ENCODE measurements around the gene PPP1R12C.

The PPP1R12C gene

DNA sequence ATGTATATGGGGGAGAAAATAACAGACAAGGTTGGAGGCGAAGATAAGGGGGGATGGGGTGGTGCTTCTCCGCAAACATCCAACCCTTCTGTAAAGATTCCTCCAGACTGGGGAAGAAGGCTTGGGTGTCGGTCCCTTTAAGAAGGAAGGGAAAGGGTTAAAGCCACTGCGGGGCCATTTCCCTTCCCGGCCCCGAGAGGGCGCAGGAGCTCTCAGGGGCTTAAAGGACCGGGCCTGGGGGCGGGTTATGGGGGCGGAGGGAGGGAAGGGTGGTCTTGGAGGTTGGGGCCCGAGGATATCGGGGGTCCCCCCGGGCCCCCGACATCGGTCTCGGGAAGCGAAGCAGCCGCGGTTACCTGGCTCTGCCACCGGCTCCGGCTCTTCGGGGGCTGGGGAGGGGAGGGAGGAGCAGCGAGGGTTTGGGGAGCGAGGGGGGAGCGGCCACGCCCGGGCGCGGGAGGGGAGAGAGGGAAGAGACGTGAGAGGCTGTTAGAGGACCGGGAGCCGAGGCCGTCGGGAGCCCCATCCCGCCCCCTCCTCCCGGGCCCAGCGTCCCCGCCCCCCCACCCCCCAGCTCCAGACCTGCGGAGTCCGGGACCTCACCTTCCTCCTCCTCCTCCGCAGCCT is 28.8 kb upstream of the PPP1R12C start:
- peak; percentile 14 for DNase-seq

DNA sequence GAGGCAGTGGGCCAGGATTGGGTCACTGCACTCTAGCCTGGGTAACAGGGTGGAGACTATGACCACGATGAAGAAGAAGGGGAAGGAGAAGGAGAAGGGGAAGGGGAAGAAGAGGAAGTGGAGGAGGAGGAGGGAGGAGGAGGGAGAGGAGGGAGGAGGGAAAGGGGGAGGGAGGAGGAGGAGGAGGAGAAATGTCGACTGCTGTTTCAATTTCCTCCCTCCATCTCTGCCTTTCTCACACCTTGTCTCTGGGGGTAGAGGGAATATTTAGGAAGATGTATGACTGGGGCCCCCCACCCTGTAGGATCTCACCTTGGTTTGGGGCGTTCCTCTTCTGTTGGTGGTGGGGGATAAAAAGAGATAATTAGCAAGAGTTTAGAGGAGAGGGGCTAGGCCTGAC is 27.8 kb upstream of the PPP1R12C start:
- DNase-seq: no peak

DNA sequence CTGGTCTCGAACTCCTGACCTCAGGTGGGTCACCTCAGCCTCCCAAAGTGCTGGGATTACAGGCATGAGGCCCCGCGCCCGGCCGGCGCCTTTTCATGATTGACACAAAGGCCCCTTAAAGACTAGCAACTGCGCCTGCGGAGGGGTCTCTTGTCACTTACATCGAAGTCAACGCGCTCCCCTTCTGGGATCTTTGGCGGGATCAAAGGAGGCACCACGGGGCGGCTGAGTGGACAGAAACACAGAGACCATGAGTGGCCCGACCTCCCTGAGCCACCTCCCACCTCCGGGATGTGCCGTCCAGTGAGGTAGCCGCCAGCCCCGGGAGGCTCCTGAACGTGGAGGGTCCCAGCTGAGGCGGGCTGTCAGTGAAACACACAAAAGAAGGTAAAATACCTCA is 24.3 kb upstream of the PPP1R12C start:
- DNase-seq: no peak

DNA sequence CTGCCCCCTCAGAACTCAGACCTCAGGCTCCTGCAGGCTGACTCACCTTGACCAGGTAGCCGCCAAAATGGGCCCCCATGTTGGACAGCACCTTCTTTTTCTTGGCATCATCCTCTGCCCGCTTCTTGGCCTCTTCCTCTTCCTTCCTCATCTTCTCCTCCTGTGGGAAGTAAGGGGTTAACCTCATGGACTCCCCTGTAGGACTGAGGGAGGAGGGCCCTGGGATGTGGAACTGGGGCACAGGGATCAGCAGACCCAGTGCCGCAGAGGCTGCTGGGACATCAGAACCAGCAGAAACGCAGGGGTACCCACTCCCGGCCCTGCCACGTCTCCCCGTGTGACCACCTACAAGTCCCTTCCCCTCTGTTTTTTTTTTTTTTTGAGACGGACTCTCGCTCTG is 20.5 kb upstream of the PPP1R12C start:
- no peak for DNase-seq

DNA sequence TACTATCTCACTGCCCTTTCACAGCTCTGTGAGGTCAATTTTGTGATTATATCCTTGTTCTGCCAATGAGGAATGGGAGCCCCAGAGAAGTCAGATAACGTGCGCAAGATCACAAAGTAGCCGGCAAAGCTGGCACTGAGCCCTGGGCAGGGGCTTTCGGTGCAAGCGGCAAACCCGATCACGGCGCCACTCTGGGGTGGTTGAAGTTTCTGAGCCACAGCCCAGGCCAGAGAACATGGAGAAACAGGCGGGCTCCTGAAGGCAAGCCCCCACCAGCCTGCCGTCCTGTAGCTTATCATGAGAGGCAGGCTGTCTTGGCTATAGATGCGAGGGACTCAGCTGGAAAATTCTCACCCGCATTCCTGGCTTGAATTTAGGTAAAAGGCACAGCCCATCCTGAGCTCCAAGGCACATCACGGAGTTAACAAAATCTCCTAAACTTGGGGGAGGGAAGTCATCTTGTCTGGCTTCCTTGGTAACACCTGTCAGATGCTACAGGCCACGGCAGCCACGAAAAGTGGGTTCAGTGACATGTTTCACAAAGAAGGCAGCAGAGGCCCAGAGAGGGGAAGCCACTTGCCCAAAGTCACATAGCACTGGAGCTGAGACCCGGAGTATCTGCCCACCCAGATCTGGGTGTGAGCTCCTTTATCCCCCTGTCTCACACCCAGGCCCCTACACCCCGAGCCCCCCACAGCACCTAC is 19.1 kb upstream of the PPP1R12C start:
- no peak for DNase-seq

DNA sequence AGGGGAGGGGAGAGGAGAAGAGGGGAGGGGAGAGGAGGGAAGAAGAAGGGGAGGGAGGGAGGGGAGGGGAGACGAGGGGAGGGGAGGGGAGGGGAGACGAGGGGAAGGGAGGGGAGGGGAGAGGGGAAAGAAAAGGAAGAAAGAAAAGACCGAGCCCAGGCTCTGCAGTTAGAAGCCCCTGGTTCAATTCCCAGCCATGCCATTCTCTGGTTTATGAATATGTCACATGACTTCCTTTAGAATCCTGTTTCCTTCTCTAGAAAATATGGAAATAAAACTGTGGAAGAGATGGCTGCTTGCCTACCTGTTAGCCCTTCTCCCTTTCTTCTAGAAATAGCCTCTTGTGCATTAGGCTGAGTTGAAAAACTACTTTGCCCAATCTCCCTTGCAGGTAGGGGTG is 17.3 kb upstream of the PPP1R12C start:
- no peak for DNase-seq

DNA sequence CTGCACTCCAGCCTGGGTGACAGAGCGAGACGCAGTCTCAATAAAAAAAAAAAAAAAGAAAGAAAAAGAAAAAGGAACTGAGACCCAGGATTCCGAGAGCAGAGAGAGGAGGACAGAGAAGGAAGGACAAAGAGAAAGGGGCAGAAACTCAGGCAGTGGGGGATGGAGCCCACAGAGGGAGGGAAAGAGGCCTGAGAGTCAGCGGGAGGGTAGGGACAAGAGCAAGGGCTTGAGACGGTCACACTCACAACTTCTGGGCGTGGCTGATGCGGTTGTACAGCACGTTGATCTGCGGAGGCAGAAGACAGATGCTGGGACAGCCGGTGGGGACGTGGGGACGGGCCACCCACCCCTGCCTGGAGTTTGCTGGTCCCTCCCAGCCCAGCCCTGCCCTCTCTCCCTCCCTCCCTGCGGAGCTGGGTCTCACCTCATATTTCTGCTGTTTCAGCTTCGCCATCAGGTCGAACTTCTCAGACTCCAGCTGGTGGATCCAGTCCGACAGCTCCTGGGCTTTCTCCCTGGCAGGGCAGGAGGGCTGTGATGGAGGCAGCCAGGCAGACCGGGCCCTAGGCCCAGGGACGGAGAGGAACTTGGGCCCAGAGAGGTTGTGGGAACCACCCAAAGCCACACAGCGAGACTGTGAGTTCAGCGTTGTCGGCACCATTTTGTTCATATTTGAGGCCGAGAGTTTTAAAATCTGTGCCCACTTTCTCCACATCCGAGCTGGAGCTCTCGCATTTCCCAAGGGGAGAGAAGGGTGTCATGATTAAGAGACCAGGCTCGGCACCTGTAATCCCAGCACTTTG is 16.4 kb upstream of the PPP1R12C start:
- no peak for DNase-seq

DNA sequence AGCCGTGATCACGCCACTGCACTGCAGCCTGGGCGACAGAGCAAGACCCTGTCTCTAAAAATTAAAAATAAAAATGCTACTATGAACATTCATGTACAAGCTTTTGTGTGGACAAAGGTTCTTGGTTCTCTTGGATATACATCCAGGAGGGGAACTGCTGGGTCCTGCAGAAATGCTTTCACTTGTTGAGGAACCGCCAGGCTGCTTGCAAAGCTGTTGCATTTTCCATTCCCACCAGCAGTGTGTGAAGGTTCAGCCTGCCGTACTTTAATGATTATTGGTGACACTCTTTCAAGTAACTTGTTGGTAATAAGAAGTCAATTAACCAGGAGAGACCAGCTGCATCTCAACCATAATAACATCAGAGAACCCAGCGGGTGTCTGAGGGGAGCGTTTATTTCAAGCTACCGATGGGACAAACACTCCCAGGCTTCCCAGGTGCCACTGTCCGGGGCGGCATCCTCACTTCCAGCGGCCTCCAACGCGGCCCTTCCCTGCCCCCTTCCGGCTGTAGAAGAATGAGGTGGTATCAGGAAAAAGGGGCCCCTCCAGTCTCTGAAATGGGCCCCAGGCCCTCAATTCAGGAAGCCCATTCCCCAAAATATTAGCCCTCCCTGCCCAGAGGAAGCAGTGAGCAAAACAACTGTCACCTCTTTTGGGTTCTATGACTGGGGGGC is 15.2 kb upstream of the PPP1R12C start:
- no peak for DNase-seq

DNA sequence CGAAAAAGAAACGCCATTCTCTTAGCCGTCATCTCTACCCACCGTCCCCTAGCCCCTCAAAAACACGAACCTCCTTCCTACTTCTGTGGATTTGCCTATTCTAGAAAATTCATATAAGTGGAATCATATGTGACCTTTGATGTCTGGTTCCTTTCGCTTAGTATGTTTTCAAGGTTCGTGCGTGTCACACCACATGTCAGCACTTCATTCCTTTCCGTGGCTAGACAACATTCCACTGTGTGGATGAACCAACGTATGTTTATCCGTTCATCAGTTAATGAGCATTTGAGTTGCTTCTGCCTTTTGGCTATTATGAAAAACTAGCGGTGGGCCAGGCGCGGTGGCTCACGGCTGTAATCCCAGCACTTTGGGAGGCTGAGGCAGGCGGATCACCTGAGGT is 14.0 kb upstream of the PPP1R12C start:
- DNase-seq: no peak

DNA sequence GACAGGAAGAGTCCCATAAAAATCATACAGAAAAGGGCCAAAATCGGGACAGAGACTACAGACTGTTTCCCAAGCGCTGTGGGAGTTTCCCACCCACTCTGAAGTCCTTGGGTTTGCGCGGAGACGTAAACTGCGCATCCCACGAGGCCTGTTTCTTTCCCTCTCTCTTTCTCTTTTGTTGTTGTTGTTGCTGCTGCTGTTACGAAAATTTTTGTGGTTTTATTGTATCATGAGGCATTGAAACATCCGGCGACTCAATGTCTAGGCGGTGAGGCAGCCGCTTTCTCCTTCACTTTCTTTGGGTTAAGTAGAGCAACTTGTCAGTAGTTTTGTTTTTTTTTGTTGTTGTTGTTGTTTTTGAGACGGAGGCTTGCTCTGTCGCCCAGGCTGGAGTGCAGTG is 1.6 kb upstream of the PPP1R12C start:
- DNase-seq: peak; percentile 21

DNA sequence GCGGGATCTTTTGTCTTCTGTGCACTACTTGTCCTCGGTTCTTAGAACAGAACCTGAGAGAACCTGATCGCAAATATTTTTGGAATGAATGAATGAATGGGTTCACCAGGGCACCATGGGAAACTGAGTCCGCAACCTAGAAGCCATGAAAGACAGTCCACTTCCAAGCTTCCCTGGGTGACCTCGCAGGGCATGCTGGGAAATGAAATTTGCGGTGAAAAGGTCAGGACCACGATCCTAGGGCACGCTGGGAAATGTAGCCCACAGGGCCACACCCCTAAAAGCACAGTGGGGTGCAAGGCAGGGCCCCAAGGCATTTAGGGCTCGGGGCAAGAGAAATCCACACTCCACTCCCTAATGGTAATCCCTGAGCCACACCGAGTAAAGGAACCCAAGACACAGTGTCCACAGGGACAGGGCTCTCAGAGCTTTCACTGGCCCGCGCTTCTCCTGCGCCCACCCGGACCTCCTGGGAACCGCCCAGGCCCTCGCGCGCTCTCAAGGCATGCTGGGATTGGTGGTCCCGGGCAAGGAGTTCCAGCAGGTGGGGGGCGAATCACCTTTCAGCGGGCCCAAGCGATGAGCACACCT is 1.1 kb upstream of the PPP1R12C start:
- DNase-seq: peak; percentile 35

DNA sequence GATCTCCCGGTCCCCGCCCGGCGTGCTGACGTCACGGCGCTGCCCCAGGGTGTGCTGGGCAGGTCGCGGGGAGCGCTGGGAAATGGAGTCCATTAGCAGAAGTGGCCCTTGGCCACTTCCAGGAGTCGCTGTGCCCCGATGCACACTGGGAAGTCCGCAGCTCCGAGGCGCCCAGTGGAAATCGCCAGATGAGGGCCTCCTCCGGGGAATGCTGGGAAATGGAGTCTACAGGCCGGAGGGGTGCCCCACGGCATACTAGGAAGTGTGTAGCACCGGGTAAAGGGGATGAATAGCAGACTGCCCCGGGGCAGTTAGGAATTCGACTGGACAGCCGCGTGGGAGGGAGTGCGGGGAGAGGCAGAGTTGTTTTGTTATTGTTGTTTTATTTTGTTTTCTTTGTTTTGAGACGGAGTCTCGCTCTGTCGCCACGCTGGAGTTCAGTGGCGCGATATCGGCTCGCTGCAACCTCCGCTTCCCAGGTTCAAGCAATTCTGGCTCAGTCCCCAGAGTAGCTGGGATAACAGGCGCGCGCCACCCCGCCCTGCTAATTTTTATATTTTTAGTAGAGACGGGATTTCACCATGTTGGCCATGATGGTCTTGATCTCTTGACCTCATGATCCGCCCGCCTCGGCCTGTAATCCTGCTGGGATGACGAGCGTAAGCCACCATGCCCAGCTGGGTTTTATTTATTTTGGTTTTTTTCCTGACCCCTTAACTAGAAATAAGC is 390 bp upstream of the PPP1R12C start:
- peak; percentile 98 for DNase-seq

DNA sequence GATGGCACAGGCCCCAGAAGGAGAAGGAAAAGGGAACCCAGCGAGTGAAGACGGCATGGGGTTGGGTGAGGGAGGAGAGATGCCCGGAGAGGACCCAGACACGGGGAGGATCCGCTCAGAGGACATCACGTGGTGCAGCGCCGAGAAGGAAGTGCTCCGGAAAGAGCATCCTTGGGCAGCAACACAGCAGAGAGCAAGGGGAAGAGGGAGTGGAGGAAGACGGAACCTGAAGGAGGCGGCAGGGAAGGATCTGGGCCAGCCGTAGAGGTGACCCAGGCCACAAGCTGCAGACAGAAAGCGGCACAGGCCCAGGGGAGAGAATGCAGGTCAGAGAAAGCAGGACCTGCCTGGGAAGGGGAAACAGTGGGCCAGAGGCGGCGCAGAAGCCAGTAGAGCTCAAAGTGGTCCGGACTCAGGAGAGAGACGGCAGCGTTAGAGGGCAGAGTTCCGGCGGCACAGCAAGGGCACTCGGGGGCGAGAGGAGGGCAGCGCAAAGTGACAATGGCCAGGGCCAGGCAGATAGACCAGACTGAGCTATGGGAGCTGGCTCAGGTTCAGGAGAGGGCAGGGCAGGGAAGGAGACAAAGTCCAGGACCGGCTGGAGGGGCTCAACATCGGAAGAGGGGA is 1.1 kb downstream of the PPP1R12C start:
- peak; percentile 64 for DNase-seq

DNA sequence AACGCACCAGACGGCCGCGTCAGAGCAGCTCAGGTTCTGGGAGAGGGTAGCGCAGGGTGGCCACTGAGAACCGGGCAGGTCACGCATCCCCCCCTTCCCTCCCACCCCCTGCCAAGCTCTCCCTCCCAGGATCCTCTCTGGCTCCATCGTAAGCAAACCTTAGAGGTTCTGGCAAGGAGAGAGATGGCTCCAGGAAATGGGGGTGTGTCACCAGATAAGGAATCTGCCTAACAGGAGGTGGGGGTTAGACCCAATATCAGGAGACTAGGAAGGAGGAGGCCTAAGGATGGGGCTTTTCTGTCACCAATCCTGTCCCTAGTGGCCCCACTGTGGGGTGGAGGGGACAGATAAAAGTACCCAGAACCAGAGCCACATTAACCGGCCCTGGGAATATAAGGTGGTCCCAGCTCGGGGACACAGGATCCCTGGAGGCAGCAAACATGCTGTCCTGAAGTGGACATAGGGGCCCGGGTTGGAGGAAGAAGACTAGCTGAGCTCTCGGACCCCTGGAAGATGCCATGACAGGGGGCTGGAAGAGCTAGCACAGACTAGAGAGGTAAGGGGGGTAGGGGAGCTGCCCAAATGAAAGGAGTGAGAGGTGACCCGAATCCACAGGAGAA is 1.9 kb downstream of the PPP1R12C start:
- peak; percentile 20 for DNase-seq

DNA sequence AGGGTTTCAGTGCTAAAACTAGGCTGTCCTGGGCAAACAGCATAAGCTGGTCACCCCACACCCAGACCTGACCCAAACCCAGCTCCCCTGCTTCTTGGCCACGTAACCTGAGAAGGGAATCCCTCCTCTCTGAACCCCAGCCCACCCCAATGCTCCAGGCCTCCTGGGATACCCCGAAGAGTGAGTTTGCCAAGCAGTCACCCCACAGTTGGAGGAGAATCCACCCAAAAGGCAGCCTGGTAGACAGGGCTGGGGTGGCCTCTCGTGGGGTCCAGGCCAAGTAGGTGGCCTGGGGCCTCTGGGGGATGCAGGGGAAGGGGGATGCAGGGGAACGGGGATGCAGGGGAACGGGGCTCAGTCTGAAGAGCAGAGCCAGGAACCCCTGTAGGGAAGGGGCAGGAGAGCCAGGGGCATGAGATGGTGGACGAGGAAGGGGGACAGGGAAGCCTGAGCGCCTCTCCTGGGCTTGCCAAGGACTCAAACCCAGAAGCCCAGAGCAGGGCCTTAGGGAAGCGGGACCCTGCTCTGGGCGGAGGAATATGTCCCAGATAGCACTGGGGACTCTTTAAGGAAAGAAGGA is 2.8 kb downstream of the PPP1R12C start:
- DNase-seq: no peak

DNA sequence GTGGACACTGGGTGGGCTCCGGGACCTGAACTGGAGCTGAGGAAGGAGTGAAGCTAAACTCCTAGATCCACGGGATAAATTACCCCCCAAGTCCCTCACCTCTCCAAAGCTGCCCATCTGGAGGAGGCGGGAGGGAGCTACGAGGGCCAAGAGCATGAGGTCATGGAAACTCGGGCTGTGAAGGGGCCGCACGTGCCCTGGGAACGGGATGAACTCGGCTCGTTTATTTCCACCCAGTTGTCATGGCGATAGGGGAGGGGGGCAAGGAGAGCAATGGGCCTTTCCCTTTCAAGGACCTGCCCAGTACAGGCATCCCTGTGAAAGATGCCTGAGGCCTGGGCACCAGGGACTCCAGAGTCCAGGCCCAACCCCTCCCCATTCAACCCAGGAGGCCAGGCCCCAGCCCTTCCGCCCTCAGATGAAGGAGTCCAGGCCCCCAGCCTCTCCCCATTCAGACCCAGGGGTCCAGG is 3.8 kb downstream of the PPP1R12C start:
- DNase-seq: no peak

DNA sequence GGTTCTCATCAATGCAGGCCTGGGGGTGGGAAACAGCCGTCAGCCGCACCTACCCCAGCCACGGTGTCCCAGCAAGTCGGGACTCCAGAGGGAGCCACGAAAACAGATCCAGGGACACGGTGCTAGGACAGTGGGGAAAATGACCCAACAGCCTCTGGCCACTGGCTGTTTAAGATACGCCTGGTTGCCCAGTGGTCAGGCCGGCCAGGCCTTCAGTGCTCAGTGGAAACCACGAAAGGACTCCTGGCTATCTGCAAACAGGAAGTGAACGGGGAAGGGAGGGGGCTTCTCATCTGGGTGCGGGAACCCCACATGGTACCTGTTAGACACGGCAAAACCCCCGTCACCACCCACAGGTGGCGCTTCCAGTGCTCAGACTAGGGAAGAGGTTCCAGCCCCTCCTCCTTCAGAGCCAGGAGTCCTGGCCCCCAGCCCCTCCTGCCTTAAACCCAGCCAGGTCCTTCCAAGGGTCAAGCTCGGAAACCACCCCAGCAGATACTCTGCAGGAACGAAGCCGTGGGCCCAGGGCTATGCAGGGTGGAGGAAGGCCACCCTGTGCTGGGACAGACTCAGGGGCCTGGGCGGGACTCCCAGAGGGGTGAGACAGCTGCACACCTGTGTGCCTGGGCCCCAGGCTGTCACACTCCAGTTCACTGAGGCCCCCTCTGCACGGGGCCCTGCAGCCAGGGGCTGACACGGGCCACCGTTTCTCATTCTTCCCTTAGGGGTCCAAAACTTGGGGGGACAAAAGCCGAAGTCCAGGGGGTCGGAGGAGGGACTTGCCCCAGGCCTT is 4.5 kb downstream of the PPP1R12C start:
- DNase-seq: no peak

DNA sequence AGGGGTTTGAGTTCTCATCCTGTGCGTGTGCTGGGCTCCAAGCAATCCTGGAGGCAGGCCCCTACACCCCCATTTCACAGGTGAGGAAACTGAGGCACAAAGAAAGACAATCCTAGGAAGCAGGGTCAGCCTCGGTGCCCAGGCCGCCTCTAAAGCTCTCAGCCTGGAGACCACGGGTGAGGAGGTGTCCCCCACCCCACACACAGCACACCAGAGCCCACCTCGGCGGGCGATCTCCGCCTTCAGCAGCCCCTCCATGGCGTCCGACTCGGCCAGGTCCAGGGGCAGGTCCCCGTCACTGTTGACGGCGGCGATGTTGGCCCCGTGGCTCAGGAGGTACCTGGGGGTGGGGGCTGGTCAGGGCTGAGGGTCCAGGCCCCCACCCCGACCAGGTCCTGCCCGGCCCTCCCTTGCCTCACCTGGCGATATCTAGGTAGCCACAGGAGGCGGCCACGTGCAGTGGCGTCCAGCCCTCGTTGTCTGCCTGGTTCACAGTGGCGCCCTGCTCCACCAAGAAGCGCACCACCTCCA is 5.1 kb downstream of the PPP1R12C start:
- no peak for DNase-seq

DNA sequence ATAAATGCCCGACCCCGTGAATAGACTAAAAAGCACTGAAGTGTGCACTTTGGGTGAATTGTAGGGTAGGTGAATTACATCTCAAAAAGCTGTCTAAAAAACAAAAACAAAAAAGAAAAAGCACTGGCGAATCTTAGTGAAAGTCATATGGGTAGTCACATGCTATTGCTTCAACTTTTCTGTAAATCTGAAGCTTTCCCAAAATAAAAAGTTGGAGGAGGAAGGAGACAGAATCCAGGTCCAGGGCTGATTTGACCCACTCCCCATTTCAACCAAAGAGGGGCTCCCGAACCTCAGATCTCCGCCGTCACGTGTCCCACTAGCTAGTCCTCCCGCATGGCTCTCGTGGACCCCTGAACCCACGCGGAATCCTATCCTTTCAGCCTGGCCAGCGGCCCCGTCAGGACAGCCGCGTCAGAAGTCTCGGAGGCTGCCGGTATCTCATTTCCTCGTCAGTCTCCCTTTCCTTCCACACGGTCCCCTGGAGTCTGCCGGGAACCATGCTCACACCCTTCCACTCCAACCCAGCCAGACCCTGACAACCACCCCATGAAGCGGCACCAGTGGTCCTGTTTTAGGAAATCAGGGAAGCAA is 6.1 kb downstream of the PPP1R12C start:
- no peak for DNase-seq
